Endothelial cell of coronary artery (primary cell): ENCODE data around the gene POLR3G. TPM values are rescaled to one million over a fixed set of nuclear protein-coding genes. Genes with fewer than 3 reads are reported as not detected.

ENCODE experiments used
- total RNA-seq: library from RNA; depleted of rRNA; stranded (reverse); fragments of >200 nt; gene quantifications from 2 replicates; pipeline ENCODE4 v1.2.3, GENCODE V29; 2014

POLR3G gene
- total RNA-seq, result 6.8 and 14.2 TPM in 2 replicates

GRCh38 chr5:90474235-90475107 lies at the start of gene POLR3G, which contains the start of gene MBLAC2:
Gene POLR3G (plus strand): TSS chr5:90474864. CDS start chr5:90485568, 10,704 bp downstream.
Gene MBLAC2 (minus strand): TSS chr5:90474771. CDS start chr5:90474292, 479 bp downstream.

GRCh38 chr5:90529194-90529938 lies 54.7 kb downstream of the POLR3G start, which contains the start of gene LYSMD3:
Gene LYSMD3 (minus strand): TSS chr5:90529584. CDS start chr5:90525289, 4,295 bp downstream.

GRCh38 chr5:90558344-90559192 lies 83.9 kb downstream of the POLR3G start, which contains the start of gene ADGRV1:
Gene ADGRV1 (plus strand): TSS chr5:90558797. CDS start chr5:90558896, 99 bp downstream.

Other genes with a start within 250 kb of the POLR3G start
- gene CETN3, start 65.1 kb upstream of the POLR3G start, total RNA-seq, result 9.3 and 13.9 TPM in 2 replicates
- gene MBLAC2, start 93 bp upstream of the POLR3G start, total RNA-seq, result 3.8 and 4.4 TPM in 2 replicates
- gene LYSMD3, start 54.7 kb downstream of the POLR3G start, total RNA-seq, result 13.6 and 17.1 TPM in 2 replicates
- 0.09 and 0.56 TPM in 2 replicates for gene ADGRV1, start 83.9 kb downstream of the POLR3G start, total RNA-seq